PC-9 (cell line): ENCODE results near the gene NME7.

Source experiments
- EZH2 ChIP-seq: fragments of 200-600 bp; sonication (generic); IDR thresholded peaks from 2 replicates; pipeline ENCODE4 v1.8.0; 2017; ENCODE audit warnings: antibody characterized with exemption, low read depth
- TF ChIP-seq, protein P1 (sequence below): fragments of 200-600 bp; sonication (generic); conservative IDR thresholded peaks from 2 replicates; pipeline ENCODE4 v1.6.1; 2017; ENCODE audit warnings: mixed run types, antibody characterized with exemption, mild to moderate bottlenecking, moderate library complexity

GRCh38 chr1:169329383-169329782 is 38.2 kb downstream of the NME7 start:
- TF ChIP-seq, protein P1, sequence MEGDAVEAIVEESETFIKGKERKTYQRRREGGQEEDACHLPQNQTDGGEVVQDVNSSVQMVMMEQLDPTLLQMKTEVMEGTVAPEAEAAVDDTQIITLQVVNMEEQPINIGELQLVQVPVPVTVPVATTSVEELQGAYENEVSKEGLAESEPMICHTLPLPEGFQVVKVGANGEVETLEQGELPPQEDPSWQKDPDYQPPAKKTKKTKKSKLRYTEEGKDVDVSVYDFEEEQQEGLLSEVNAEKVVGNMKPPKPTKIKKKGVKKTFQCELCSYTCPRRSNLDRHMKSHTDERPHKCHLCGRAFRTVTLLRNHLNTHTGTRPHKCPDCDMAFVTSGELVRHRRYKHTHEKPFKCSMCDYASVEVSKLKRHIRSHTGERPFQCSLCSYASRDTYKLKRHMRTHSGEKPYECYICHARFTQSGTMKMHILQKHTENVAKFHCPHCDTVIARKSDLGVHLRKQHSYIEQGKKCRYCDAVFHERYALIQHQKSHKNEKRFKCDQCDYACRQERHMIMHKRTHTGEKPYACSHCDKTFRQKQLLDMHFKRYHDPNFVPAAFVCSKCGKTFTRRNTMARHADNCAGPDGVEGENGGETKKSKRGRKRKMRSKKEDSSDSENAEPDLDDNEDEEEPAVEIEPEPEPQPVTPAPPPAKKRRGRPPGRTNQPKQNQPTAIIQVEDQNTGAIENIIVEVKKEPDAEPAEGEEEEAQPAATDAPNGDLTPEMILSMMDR, result no peak
- no peak for TF ChIP-seq EZH2
